GM12872 (cell line): Measurements from ENCODE around the gene YPEL2.

Experiments
- TF ChIP-seq, protein P1 (sequence below): IDR thresholded peaks from 3 replicates; pipeline ENCODE4 v1.5.1; 2011; ENCODE audit warnings: low read depth, mild to moderate bottlenecking, low read length, moderate library complexity; ENCODE audit not compliant: insufficient read depth

YPEL2 gene

GRCh38 chr17:59389066-59389465, 57.6 kb downstream of the YPEL2 start:
- TF ChIP-seq, protein P1, sequence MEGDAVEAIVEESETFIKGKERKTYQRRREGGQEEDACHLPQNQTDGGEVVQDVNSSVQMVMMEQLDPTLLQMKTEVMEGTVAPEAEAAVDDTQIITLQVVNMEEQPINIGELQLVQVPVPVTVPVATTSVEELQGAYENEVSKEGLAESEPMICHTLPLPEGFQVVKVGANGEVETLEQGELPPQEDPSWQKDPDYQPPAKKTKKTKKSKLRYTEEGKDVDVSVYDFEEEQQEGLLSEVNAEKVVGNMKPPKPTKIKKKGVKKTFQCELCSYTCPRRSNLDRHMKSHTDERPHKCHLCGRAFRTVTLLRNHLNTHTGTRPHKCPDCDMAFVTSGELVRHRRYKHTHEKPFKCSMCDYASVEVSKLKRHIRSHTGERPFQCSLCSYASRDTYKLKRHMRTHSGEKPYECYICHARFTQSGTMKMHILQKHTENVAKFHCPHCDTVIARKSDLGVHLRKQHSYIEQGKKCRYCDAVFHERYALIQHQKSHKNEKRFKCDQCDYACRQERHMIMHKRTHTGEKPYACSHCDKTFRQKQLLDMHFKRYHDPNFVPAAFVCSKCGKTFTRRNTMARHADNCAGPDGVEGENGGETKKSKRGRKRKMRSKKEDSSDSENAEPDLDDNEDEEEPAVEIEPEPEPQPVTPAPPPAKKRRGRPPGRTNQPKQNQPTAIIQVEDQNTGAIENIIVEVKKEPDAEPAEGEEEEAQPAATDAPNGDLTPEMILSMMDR = no peak

- TF ChIP-seq, protein P1 = no peak
These were observed 59.6 kb downstream of the YPEL2 start for GRCh38 chr17:59391021-59391420.

DNA sequence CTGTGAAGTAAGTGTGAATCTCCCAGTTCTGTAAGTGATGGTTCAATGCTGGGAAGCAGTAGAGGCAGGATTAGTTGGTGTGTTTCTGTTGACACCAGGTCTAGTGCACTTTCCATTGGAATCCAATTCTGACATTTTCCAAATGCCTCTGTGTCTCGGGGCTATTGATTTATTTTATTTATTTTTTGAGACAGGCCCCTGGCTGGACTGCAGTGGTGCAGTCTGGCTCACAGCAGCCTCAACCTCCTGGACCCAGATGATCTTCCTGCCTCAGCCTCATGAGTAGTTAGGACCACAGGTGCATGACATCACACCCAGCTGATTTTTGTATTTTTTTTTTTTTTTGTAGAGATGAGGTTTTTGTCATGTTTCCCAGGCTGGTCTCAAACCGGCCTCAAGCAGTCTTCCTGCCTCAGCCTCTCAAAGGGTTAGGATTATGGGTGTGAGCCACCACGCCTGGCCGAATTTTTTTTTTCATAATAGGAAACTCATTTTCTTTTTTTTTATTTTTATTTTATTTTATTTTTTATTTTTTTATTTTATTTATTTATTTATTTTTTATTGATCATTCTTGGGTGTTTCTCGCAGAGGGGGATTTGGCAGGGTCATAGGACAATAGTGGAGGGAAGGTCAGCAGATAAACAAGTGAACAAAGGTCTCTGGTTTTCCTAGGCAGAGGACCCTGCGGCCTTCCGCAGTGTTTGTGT, 61.7 kb downstream of the YPEL2 start:
- TF ChIP-seq, protein P1 = no peak

DNA sequence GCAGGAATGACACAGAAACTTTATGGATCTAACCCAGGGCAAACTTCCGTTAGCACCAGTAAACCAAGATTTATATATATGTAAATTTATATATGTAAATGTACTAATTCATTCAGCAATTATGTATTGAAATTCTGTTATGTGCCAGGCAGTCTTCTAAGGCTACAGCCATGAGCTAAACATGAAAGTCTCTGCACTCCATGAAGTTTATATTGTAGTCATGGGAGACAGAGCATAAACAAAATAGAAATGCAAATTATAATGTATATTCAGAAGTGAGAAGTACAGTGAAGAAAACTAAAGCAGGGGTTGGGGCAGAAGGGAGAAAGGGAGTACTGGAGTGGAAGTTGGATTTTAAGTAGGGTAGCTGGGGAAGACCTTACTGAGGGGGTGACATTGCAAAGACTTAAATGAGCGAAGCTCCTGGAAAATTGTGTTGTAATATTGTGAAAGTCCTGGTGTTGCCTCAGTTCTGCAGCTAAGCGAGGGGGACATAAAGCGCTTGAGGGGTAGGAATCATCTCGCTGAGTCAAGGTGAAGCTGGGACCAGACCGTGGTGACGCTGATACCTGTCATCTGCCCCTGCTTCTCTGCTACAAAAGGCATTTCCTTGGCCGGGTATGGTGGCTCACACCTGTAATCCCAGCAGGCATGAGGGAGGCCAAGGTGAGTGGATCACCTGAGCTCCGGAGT, 64.8 kb downstream of the YPEL2 start:
- TF ChIP-seq, protein P1 = no peak

DNA sequence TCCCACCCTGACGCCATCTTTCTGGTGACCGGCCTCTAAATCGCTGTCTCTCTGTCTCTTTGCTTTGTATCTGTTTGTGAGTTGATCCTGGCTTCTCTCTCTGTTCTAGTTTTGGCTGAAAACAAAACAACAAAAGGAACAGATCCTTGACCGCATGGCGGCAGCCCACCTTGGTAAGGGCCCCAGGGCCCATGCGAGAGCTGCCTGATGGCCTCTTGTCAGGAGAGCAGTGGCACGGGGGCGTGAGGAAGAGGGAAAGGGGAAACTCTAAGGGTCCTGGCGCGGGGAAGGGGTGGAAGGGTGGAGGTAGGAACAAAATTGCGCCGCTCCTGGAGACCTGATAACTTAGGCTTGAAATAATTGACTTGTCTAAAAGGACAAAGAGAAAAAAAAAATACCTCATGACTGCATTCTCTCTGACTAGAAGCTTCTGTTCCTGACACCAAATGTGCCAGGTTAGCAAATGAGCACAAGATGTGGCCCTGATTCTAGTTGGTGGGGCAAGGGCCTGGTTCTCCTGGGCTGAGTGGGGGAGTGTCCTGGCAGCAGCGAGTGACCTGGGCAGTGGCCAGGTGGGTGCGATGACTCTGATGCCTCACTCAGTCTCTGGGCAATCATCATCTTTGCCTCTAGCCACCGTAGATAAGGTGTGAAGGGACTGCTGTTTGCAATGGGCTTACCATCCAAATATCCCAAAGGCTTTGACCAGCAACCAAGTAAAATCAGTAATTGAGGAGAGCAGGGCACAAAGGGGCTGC, 66.0 kb downstream of the YPEL2 start:
- TF ChIP-seq, protein P1 = no peak

- TF ChIP-seq, protein P1 = no peak
These were observed 68.5 kb downstream of the YPEL2 start for GRCh38 chr17:59399914-59400313.

DNA sequence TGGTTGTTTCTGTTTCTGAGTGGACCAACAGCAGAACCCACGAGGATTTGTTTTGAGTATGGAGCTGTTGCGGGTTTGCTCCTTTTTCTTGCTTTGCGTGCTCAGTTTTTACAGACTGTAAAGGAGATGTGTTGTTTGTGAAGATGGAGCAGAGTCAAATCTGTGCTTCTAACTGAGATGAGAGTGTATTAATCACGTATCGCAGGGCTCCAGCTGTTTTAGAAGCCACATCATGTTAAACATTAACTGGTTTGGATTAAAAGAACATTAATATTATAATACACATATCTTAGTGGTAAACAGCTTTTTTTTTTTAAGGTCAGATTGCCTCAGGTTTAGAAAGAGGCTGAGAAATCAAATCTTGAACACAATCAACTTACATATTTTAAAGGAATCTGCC, 69.4 kb downstream of the YPEL2 start:
- TF ChIP-seq, protein P1 = no peak
